Measurements from ENCODE around the gene GPR17. TPM values are rescaled to one million over a fixed set of nuclear protein-coding genes. Genes with fewer than 3 reads are reported as not detected.

The GPR17 gene
- total RNA-seq, 2 experiments from 2014 or later, result not detected

DNA sequence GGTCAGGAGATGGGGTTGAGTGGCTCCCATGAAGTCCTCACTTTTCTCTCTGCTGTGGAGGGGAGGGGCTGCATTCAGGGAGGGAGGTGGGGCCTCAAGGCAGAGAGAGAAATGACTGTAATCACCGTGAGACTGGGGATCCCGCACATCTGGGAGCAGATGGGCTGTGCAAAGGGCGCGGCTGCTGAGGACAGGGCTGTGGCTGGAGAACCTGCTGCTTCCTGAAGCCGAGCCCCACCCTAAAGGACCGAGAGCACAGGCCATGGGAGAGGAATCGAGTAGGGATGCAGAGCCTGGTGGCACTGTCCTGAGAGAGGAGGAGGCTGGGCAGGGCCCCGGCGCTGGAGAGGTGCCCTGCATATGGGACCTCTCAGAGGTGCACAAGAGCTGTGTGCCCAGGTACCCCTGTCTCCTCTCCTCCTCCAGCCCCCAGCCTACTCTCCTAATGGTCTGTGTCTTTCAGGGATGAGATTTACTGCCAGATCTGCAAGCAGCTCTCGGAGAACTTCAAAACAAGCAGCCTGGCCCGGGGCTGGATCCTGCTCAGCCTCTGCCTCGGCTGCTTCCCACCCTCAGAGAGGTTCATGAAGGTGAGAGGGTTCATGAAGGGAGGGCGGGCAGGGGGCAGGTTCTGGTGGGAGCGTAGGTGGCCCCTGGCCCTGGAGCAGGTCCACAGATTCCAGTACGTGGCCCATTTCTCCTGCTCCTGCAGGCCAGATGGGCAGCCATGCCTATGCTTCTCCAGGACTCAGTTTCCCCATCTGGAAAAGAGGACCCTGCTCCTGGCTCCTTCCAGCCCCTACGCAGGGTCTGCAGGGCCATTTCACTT, 25.9 kb upstream of the GPR17 start:
- POLR2A ChIA-PET, result interaction anchor here (1.3 kb wide), 1 partner anchor 10 kb away, joined by 4 read pairs; no protein-coding TSS in a partner anchor
- Mint-ChIP-seq H3K4me3 (no peak overlapping the region), H3K36me3 (ENCODE audit: low read depth) (no peaks in the 10 kb centered on the region), H3K4me1 (ENCODE audit: low read depth) (peaks cover 22% of the 10 kb centered on the region), H3K9me3 (no peaks in the 10 kb centered on the region), H3K27ac (no peak overlapping the region), H3K27me3 (peaks cover 7% of the 10 kb centered on the region)
- intact Hi-C loops (cut with micrococcal nuclease), result no loop called here
- CTCF ChIA-PET, result no interaction called here
- TF ChIP-seq, protein P1, sequence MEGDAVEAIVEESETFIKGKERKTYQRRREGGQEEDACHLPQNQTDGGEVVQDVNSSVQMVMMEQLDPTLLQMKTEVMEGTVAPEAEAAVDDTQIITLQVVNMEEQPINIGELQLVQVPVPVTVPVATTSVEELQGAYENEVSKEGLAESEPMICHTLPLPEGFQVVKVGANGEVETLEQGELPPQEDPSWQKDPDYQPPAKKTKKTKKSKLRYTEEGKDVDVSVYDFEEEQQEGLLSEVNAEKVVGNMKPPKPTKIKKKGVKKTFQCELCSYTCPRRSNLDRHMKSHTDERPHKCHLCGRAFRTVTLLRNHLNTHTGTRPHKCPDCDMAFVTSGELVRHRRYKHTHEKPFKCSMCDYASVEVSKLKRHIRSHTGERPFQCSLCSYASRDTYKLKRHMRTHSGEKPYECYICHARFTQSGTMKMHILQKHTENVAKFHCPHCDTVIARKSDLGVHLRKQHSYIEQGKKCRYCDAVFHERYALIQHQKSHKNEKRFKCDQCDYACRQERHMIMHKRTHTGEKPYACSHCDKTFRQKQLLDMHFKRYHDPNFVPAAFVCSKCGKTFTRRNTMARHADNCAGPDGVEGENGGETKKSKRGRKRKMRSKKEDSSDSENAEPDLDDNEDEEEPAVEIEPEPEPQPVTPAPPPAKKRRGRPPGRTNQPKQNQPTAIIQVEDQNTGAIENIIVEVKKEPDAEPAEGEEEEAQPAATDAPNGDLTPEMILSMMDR (IDR thresholded peaks at IDR 0.05), result no peak
- DNase-seq (no peak), ATAC-seq (no peak)

DNA sequence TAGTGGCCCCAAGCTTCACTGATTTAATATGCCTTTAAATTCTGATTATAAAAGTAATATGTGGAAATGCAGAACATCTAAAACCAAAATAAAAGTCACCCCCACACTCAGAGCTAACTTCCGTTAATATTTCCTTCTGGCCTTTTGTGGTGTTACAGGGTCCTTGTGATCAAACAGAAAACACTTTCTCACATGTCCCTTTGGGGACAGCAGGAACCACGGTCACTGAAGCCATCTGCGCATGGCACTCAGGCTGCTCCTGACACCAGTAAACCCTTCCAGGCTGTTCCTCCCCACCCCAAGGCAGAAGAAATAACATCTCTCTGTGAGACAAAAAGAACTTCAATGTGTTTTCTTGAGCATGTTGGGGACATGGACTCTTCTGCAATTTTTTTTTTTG, 25.1 kb upstream of the GPR17 start:
- TF ChIP-seq, protein P1 (IDR thresholded peaks at IDR 0.05), result no peak
- no peak for DNase-seq
- ATAC-seq, result no peak
- ChIA-PET POLR2A (interaction anchor here (1.3 kb wide), 1 partner anchor 9 kb away, joined by 4 read pairs; no protein-coding TSS in a partner anchor), CTCF (interaction anchor here (1.0 kb wide), 1 partner anchor 30 kb away, joined by 3 read pairs; no protein-coding TSS in a partner anchor)
- no peak overlapping the region for H3K4me3 Mint-ChIP-seq
- no peaks in the 10 kb centered on the region for H3K36me3 Mint-ChIP-seq (ENCODE audit: low read depth)
- no peaks in the 10 kb centered on the region for H3K9me3 Mint-ChIP-seq
- peaks cover 17% of the 10 kb centered on the region for H3K4me1 Mint-ChIP-seq (ENCODE audit: low read depth)
- intact Hi-C loops (cut with micrococcal nuclease), result no loop called here
- H3K27me3 Mint-ChIP-seq, result peaks cover 7% of the 10 kb centered on the region
- no peak overlapping the region for H3K27ac Mint-ChIP-seq

DNA sequence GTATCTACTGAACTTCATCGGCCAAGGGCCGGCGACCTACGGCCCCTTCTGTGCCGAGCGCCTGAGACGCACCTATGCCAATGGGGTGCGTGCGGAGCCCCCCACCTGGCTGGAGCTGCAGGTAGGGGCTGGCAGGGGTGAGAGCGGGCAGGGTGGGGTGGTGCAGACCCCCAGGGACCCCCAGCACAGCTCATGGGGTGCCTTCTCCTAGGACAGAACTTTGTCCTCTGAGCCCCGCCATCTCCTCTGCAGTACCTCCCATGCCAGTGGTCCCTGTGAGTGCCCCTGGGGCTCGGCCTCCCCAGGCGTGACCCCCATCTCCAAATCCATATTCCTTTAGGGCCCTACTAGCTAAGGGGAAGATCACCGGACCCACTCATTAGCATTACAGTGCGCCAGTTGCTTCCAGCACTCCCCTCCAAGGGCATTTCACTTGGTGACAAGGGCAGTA, 23.9 kb upstream of the GPR17 start:
- H3K4me1 Mint-ChIP-seq (ENCODE audit: low read depth), result peaks cover 6% of the 10 kb centered on the region
- DNase-seq (no peak), ATAC-seq (no peak)
- intact Hi-C loops (cut with micrococcal nuclease), result no loop called here
- TF ChIP-seq, protein P1 (IDR thresholded peaks at IDR 0.05), result no peak
- H3K36me3 Mint-ChIP-seq (ENCODE audit: low read depth), result no peaks in the 10 kb centered on the region
- ChIA-PET POLR2A (no interaction called here), CTCF (interaction anchor here (1.0 kb wide), 1 partner anchor 31 kb away, joined by 3 read pairs; no protein-coding TSS in a partner anchor)
- H3K4me3 Mint-ChIP-seq, result no peak overlapping the region
- peaks cover 2% of the 10 kb centered on the region for H3K27me3 Mint-ChIP-seq
- H3K27ac Mint-ChIP-seq, result no peak overlapping the region
- H3K9me3 Mint-ChIP-seq, result no peaks in the 10 kb centered on the region

GRCh38 chr2:127622561-127623387, 23.2 kb upstream of the GPR17 start:
- Mint-ChIP-seq H3K27me3 (no peaks in the 10 kb centered on the region), H3K4me3 (no peak overlapping the region), H3K4me1 (ENCODE audit: low read depth) (peaks cover 2% of the 10 kb centered on the region), H3K36me3 (ENCODE audit: low read depth) (no peaks in the 10 kb centered on the region), H3K27ac (no peak overlapping the region), H3K9me3 (no peaks in the 10 kb centered on the region)
- ATAC-seq (no peak), DNase-seq (no peak)
- intact Hi-C loops (cut with micrococcal nuclease), result no loop called here
- ChIA-PET CTCF (no interaction called here), POLR2A (no interaction called here)
- TF ChIP-seq, protein P1 (IDR thresholded peaks at IDR 0.05), result no peak
